Transverse colon (tissue), 3 donors: ENCODE data around the gene ERC2.

Source experiments
- EP300 ChIP-seq: sonication (generic); formaldehyde crosslinking; IDR thresholded peaks from one replicate; pipeline ENCODE4 v1.6.1; 2017; ENCODE audit warnings: antibody characterized with exemption, low read depth
- POLR2A ChIP-seq: fragments of 450-650 bp; IDR thresholded peaks from one replicate; pipeline ENCODE4 v1.6.1; 2016; ENCODE audit warnings: antibody characterized with exemption, mild to moderate bottlenecking, moderate library complexity
- TF ChIP-seq, protein P1 (sequence below), 5 experiments: fragments of 200-600 bp in 3 of 5; fragments of 450-650 bp in 2 of 5; sonication (generic) in 3 of 5; IDR thresholded peaks; 1 replicate in 2 of 5; 2 replicates in 3 of 5; pipeline ENCODE4 v1.5.1; 2016 to 2017; ENCODE audit warnings: antibody characterized with exemption in 5 of 5, inconsistent platforms in 3 of 5, mild to moderate bottlenecking in 2 of 5, moderate library complexity in 1 of 5

DNA sequence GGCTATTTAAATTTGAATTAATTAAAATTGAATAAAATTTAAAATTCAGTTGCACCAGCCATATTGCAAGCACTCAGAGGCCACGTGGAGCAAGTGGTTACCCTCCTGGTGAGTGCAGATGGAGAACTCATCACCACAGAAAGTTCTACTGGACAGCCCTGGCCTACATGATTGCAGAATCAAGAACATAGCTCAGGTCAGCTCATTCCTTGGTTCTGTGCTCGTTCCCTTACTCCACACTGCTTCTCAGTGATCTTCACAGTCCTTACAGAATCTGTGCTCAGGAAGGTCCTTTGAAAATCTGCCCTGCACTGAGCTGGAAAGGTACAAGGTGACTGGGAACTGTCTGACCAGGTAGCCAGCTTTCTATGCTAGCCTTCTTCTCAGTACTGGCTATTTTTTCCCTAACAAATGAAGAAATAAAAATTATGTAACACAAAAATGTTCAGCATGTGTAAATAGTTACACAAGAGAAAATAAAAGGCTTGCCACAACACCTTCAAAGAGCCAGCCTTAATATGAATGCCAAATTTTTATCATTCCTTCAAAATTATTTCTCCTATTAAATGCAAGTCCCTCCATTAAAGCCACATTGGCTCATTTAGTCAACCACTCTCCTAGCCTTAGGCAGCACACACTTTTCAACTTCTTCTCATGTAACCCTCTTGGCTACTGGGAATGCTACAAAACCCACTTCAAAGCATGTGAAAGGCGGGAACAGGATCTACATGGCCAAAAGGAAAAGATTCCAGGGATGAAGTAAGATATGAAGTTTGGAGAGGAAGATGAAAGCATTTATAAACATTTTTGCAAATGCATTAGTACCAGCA is 654.8 kb downstream of the ERC2 start:
- TF ChIP-seq POLR2A (no peak), EP300 (no peak)
- TF ChIP-seq, protein P1, sequence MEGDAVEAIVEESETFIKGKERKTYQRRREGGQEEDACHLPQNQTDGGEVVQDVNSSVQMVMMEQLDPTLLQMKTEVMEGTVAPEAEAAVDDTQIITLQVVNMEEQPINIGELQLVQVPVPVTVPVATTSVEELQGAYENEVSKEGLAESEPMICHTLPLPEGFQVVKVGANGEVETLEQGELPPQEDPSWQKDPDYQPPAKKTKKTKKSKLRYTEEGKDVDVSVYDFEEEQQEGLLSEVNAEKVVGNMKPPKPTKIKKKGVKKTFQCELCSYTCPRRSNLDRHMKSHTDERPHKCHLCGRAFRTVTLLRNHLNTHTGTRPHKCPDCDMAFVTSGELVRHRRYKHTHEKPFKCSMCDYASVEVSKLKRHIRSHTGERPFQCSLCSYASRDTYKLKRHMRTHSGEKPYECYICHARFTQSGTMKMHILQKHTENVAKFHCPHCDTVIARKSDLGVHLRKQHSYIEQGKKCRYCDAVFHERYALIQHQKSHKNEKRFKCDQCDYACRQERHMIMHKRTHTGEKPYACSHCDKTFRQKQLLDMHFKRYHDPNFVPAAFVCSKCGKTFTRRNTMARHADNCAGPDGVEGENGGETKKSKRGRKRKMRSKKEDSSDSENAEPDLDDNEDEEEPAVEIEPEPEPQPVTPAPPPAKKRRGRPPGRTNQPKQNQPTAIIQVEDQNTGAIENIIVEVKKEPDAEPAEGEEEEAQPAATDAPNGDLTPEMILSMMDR (IDR thresholded peaks at IDR 0.05): no peak
